ENCODE results near the gene ETV5.

ETV5 gene

GRCh38 chr3:186080849-186081438 lies 27.9 kb downstream of the ETV5 start:
- H3K4me2 ChIP-seq (ENCODE audit: low read depth, low read length, poor library complexity, severe bottlenecking) = no peak overlapping the region
- H2AFZ ChIP-seq (ENCODE audit: low read depth, low read length, severe bottlenecking) = no peak overlapping the region
- no peaks in the 10 kb centered on the region for H3K9me2 ChIP-seq (replicated peaks; ENCODE audit: insufficient read depth, low read length)
- no peaks in the 10 kb centered on the region for H4K20me1 ChIP-seq (ENCODE audit: low read depth, low read length)
- H3K36me3 ChIP-seq (ENCODE audit: low read length) = no peaks in the 10 kb centered on the region
- no peaks in the 10 kb centered on the region for H3F3A ChIP-seq (ENCODE audit: insufficient read depth)
- H3K9ac ChIP-seq (ENCODE audit: low read length) = no peak overlapping the region
- no peak overlapping the region for H3K27ac ChIP-seq (ENCODE audit: low read depth, low read length)
- H3K79me2 ChIP-seq (ENCODE audit: insufficient read depth, low read length) = no peaks in the 10 kb centered on the region
- TF ChIP-seq EZH2phosphoT487 (conservative IDR thresholded peaks at IDR 0.05; ENCODE audit: low read length) = no peak
- no peak for TF ChIP-seq CTCF (IDR thresholded peaks at IDR 0.05; ENCODE audit: insufficient read depth, low read length, poor library complexity, severe bottlenecking)
- H3K27me3 ChIP-seq (ENCODE audit: low read length) = no peaks in the 10 kb centered on the region
- no peaks in the 10 kb centered on the region for H3K9me3 ChIP-seq (ENCODE audit: insufficient read depth, low read length)
- no peak overlapping the region for H3K4me3 ChIP-seq (ENCODE audit: insufficient read depth, low read length, poor library complexity, severe bottlenecking)

GRCh38 chr3:186079925-186080324 lies 29.0 kb downstream of the ETV5 start:
- Histone ChIP-seq H3F3A (ENCODE audit: insufficient read depth) (no peaks in the 10 kb centered on the region), H2AFZ (ENCODE audit: low read depth, low read length, severe bottlenecking) (no peak overlapping the region), H3K9ac (ENCODE audit: low read length) (no peak overlapping the region), H3K79me2 (ENCODE audit: insufficient read depth, low read length) (no peaks in the 10 kb centered on the region), H3K9me2 (replicated peaks; ENCODE audit: insufficient read depth, low read length) (no peaks in the 10 kb centered on the region), H4K20me1 (ENCODE audit: low read depth, low read length) (no peaks in the 10 kb centered on the region), H3K4me3 (ENCODE audit: insufficient read depth, low read length, poor library complexity, severe bottlenecking) (no peak overlapping the region), H3K4me2 (ENCODE audit: low read depth, low read length, poor library complexity, severe bottlenecking) (no peak overlapping the region), H3K9me3 (ENCODE audit: insufficient read depth, low read length) (no peaks in the 10 kb centered on the region), H3K27me3 (ENCODE audit: low read length) (no peaks in the 10 kb centered on the region), H3K36me3 (ENCODE audit: low read length) (no peaks in the 10 kb centered on the region), H3K27ac (ENCODE audit: low read depth, low read length) (no peak overlapping the region)
- TF ChIP-seq EZH2phosphoT487 (conservative IDR thresholded peaks at IDR 0.05; ENCODE audit: low read length) (no peak), CTCF (IDR thresholded peaks at IDR 0.05; ENCODE audit: insufficient read depth, low read length, poor library complexity, severe bottlenecking) (no peak)

- H3K9me3 ChIP-seq (ENCODE audit: insufficient read depth, low read length) = no peaks in the 10 kb centered on the region
- H3K27me3 ChIP-seq (ENCODE audit: low read length) = no peaks in the 10 kb centered on the region
- no peak overlapping the region for H3K27ac ChIP-seq (ENCODE audit: low read depth, low read length)
- no peak overlapping the region for H3K9ac ChIP-seq (ENCODE audit: low read length)
- no peak overlapping the region for H3K4me3 ChIP-seq (ENCODE audit: insufficient read depth, low read length, poor library complexity, severe bottlenecking)
- H3K9me2 ChIP-seq (replicated peaks; ENCODE audit: insufficient read depth, low read length) = no peaks in the 10 kb centered on the region
- no peaks in the 10 kb centered on the region for H3F3A ChIP-seq (ENCODE audit: insufficient read depth)
- no peak overlapping the region for H3K4me2 ChIP-seq (ENCODE audit: low read depth, low read length, poor library complexity, severe bottlenecking)
- no peaks in the 10 kb centered on the region for H3K36me3 ChIP-seq (ENCODE audit: low read length)
- no peaks in the 10 kb centered on the region for H3K79me2 ChIP-seq (ENCODE audit: insufficient read depth, low read length)
- TF ChIP-seq EZH2phosphoT487 (conservative IDR thresholded peaks at IDR 0.05; ENCODE audit: low read length) = no peak
- TF ChIP-seq CTCF (IDR thresholded peaks at IDR 0.05; ENCODE audit: insufficient read depth, low read length, poor library complexity, severe bottlenecking) = no peak
- no peak overlapping the region for H2AFZ ChIP-seq (ENCODE audit: low read depth, low read length, severe bottlenecking)
- no peaks in the 10 kb centered on the region for H4K20me1 ChIP-seq (ENCODE audit: low read depth, low read length)
These were observed 31.4 kb downstream of the ETV5 start for GRCh38 chr3:186077466-186077865.

Measured in SU-DHL-6 (cell line).